Left kidney (tissue), 8 donors: Measurements from ENCODE around the gene HNMT. TPM values are rescaled to one million over a fixed set of nuclear protein-coding genes. Genes with fewer than 3 reads are reported as not detected.
"Not testable (repeated sequence)": the region's sequence is repeated elsewhere in the genome, so short reads cannot be mapped to it uniquely, and the experiment has no call there.

ENCODE experiments used
- DNase-seq: peaks from one replicate; pipeline ENCODE4 v3.0.0-alpha.2; 2013
- long read RNA-seq, 8 donors: transcript quantifications; one replicate each; lab custom pipeline, GENCODE V29; 2026
- polyA plus RNA-seq: library from polyadenylated mRNA; unstranded; fragments of 120-200 nt; gene quantifications from one replicate; pipeline ENCODE4 v1.2.1, GENCODE V29; 2013; ENCODE audit not compliant: insufficient read length

HNMT gene
- 78.8 TPM for polyA plus RNA-seq
- long read RNA-seq, donor 1, transcript HNMT-201 (2 exons, 504 nt), result minor isoform, 5 of 26 reads
- long read RNA-seq, donor 1, transcript HNMT-202 (6 exons, 3,295 nt), result major isoform, 20 of 26 reads
- long read RNA-seq, donor 1, partial matches to known transcripts, result 0 of 26 reads
- long read RNA-seq, donor 1, other reads (novel, unspliced or antisense), result 0 of 26 reads
- long read RNA-seq, donor 2, transcript HNMT-202 (6 exons, 3,295 nt), result major isoform, 26 of 35 reads
- long read RNA-seq, donor 2, partial matches to known transcripts, result 7 of 35 reads
- long read RNA-seq, donor 2, other reads (novel, unspliced or antisense), result 0 of 35 reads
- long read RNA-seq, donor 3, transcript HNMT-202 (6 exons, 3,295 nt), result major isoform, 13 of 16 reads
- long read RNA-seq, donor 3, partial matches to known transcripts, result 0 of 16 reads
- long read RNA-seq, donor 3, other reads (novel, unspliced or antisense), result 0 of 16 reads
- long read RNA-seq, donor 4, partial matches to known transcripts, result 0 of 2 reads
- long read RNA-seq, donor 4, other reads (novel, unspliced or antisense), result 0 of 2 reads
- long read RNA-seq, donor 5, transcript HNMT-202 (6 exons, 3,295 nt), result major isoform, 35 of 57 reads
- long read RNA-seq, donor 5, transcript HNMT-201 (2 exons, 504 nt), result minor isoform, 8 of 57 reads
- long read RNA-seq, donor 5, partial matches to known transcripts, result 13 of 57 reads
- long read RNA-seq, donor 5, other reads (novel, unspliced or antisense), result 0 of 57 reads
- long read RNA-seq, donor 6, transcript HNMT-202 (6 exons, 3,295 nt), result major isoform, 14 of 19 reads
- long read RNA-seq, donor 6, transcript HNMT-201 (2 exons, 504 nt), result minor isoform, 5 of 19 reads
- long read RNA-seq, donor 6, partial matches to known transcripts, result 0 of 19 reads
- long read RNA-seq, donor 6, other reads (novel, unspliced or antisense), result 0 of 19 reads
- long read RNA-seq, donor 7, transcript HNMT-202 (6 exons, 3,295 nt), result major isoform, 21 of 25 reads
- long read RNA-seq, donor 7, partial matches to known transcripts, result 0 of 25 reads
- long read RNA-seq, donor 7, other reads (novel, unspliced or antisense), result 0 of 25 reads
- long read RNA-seq, donor 8, transcript HNMT-202 (6 exons, 3,295 nt), result major isoform, 11 of 20 reads
- long read RNA-seq, donor 8, partial matches to known transcripts, result 6 of 20 reads
- long read RNA-seq, donor 8, other reads (novel, unspliced or antisense), result 0 of 20 reads

- peak; percentile 57 for DNase-seq
Measured at GRCh38 chr2:137964066-137964858, at the start of gene HNMT. Gene HNMT (plus strand): TSS chr2:137964473. CDS start chr2:137964492, 19 bp downstream.

- DNase-seq, result no peak
Measured at GRCh38 chr2:137921105-137921880, 43.0 kb upstream of the HNMT start.

DNA sequence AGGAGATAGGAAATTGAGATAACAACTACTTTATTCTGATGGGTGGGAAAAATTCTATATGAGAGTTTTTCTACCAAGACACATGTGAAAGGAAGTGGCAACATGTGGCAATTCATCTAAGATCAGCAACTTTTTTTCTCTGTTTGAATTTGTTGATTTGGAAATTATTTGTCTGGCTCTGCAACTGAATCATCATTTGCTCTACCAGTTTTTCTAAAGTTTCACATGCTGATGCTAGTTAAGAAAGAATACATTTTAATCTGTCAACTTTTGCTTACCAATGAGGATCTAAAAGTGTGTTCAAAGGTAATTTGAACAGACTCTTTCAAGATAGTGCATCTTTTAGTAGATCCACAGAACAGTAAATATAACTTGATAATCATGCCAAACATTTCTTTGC lies 42.1 kb upstream of the HNMT start:
- not testable (repeated sequence) for DNase-seq

- no peak for DNase-seq
Measured at GRCh38 chr2:137924019-137924418, 40.3 kb upstream of the HNMT start.

DNA sequence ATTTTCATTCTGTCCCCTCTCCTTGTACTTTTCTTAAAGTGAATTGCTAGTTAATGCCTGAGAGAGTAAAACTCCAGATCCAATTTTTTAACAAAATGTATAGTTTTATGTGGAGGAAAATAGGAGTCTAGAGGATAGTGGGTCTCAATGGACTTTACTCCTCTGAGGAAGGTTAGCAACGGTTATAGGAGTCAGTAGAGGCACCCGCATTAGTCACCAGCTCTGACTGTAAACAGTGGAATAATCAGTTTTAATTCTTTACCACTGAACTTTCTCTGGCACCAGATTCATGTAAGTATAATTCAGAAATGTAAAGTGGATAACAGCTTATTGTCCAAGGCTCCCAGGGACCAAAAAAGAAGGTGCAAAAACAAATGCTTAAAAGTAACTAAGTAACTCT lies 38.7 kb upstream of the HNMT start:
- DNase-seq, result no peak

DNA sequence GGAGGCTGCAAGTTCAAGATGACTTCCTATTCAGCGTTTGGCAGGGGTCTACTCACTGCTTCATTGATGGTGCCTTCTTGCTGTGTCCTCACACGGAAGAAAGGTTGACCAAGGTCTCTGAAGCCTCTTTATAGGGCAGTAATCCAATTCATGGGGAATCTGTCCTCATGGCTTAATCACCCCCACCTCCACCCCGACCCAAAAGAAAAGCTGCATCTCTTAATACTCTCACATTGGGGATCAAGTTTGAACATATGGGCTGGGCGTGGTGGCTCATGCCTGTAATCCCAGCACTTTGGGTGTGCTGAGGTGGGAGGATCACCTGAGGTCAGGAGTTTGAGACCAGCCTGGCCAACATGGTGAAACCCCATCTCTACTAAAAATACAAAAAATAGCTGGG lies 36.4 kb upstream of the HNMT start:
- DNase-seq, result no peak

DNA sequence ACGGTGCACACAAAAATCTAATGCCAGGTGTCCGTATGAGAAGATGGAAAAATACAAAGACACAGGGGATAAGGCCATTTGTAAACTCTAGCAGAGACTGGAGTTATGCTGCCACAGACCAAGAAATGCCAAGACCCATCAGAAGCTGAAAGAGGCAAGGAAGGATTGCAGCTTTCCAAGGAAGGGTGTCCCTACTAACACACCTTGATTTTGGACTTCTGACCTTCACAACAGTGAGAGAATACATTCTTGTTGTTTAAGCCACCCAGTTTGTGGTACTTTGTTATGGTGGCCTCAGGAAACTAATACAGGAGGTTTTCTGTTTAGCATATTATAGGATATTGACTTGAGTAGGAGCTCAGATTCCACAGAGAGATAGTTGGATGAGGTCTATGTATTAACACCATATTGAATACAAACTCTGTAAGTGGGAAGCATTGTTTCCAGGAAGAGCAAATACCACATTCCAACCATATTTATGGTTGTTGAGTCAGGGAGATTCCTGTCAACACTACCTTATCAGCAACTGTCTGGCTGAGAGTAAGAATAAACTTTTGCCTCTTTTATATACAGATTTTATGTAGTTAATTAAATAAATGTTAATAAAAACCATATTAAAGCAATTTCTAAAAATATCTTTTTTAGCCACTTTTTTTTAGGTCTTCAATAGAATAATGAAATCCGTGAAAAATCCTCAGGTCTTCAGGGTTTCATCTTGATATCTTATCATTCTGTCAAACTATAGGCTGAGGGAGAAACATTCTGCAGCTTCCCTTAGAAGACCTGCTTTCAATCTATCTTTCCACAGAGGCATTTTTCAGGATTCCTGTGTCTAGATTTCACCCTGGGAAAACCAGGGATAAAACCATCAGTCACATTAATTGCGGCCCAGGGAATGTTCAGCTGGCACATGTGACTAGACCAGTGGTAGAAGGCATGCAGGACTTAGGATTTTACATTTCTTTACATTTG lies 35.4 kb upstream of the HNMT start:
- no peak for DNase-seq

DNA sequence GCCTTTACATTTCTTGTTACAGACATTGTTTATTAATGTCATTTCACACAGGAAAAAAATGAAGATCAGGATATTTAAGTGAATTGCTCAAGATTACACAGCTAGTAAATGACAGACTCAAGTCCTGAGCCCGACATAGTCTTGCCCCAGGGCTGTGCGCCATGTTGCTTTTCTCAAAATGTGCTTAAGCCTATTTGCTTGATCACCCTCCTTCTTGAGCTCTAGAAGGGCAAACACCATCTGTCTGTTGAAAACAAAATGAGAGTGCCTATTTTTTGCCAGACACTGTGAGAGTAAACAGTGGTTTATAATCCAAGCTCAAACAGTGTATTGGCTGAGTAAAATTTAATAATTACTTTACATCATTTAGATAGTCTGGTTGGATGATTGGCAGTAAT lies 34.8 kb upstream of the HNMT start:
- no peak for DNase-seq

DNA sequence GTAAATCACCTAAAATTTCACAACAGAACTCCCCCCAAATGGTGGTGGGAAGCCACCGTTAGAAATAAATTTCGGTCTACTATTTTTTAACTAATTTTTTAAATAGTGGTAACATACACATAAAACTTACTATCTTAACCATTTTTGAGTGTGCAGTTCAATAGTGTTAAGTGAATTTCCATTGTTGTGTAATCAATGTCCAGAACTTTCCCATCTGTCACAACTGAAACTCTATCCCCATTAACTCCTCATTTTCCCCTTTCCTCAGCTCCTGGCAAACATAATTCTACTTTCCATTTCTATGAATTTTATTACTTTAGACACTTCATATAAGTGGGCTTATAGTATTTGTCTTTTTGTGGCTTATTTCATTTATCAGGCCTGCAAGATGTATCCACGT lies 34.1 kb upstream of the HNMT start:
- no peak for DNase-seq

- DNase-seq, result no peak
Measured at GRCh38 chr2:137935591-137935990, 28.7 kb upstream of the HNMT start.

- DNase-seq, result no peak
Measured at GRCh38 chr2:137937246-137937645, 27.0 kb upstream of the HNMT start.

DNA sequence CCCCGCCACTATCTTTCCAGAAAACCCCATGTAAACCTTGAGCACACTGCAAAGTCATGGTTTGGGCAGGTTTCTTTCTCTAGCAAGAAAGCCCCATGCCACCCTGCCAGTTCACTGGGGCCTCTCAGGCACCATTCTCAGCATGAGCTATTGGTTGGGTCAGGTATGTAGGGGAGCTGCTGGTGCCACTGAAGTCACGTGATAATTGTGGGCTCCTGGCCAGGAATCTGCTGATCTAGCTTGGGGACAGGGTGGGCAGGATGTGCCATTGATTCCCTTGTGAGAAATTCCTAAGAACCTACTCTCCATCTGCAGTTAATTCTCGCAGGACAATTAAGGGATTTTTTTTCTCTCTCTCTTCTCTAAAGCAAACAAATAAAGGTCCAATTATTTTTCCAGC lies 26.5 kb upstream of the HNMT start:
- DNase-seq, result no peak

DNA sequence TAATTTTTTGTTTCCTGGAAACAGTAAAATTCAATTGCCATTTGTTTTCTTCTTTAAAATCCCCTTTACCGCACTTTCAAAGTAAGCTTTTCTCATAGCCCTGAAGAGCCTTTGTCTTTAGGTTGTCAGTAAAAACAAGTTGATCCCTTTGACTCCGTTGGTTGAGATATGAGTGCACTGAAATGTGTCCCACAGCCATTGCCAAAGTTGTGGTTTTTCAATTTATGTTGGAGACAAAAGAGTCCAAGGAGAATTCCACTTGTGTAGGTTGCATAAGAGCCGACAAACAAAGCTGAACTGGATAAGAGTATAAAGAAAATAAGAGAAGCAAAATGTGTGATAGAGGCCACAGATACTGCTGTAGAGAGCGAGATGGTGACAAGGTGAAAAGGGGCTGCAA lies 26.1 kb upstream of the HNMT start:
- no peak for DNase-seq

DNA sequence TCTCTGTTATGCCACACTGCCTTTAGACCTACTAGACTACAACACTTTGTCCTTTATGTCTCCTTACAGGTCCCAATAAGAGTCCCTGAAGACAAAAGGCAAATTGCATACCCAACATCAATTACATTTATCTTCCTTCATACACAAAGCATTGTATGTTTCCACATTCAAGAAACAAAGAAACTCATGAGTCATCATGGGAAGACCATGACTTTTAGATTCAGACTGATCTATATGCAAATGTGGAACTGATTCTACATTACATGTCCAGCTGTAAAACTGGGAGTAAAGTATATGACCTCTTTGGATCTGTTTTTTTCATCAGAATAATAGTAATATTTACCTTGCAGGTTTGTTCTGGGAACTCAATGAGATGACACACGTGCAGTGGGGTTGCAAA lies 25.2 kb upstream of the HNMT start:
- no peak for DNase-seq

GRCh38 chr2:137940154-137940553 lies 24.1 kb upstream of the HNMT start:
- DNase-seq, result no peak

DNA sequence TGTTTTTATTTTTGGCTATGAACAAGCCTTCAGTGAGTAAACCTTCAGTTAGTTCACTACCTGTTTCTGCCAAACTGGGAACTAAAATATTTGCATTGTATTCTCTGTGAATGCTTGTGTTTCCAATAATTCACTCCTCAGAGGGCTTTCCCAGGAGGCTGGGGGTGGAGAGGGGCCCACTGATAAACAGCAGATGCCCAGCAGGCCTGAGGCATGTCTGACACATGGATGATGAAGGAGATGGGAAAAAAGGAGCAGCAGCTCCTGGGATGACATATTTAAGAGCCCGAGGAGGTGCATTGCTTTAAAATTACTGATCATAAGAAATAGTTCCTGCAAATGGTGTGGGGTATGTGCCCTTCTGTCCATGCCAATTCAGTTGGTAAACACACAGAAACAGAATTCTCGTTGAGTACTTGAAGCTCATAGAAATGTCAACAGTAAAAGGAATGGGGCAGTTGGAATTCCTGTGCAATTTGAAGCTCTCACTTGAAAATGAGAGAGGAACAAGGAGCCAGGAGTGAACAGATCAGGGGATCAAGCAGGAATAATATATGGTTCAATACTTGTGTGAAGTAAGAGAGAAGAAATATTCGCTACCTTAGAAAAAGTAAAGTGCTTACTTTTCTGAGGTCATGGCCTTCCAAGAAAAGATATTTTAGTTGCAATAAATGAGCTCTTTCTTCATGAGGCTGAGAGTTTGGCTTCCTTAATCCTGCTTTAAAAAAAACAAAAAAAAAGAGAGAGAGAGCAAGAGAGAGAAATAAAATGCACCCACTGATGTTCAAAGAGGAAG lies 22.0 kb upstream of the HNMT start:
- DNase-seq, result no peak

- DNase-seq, result no peak
Measured at GRCh38 chr2:137942833-137943677, 21.2 kb upstream of the HNMT start.
